Activated CD8-positive, alpha-beta memory T cell treated with anti-CD3 and anti-CD28 coated beads for 36 hours (primary cell): ENCODE data around the gene SAPCD2. TPM values are rescaled to one million over a fixed set of nuclear protein-coding genes. Genes with fewer than 3 reads are reported as not detected.

ENCODE experiments used
- CTCF ChIA-PET: fragments of 350-600 bp; sonication (Branson Sonifier 250); formaldehyde crosslinking; loops from one replicate; lab custom pipeline; 2021; ENCODE audit warnings: antibody characterized with exemption; lab: Charles Lee
- POLR2A ChIA-PET: fragments of 350-600 bp; sonication (Branson Sonifier 250); formaldehyde crosslinking; loops from one replicate; lab custom pipeline; 2021; ENCODE audit warnings: antibody characterized with exemption; lab: Charles Lee
- total RNA-seq, 2 experiments: library from RNA; stranded (reverse); gene quantifications; one replicate each; pipeline ENCODE4 v1.2.3, GENCODE V29; 2021

The SAPCD2 gene
- total RNA-seq, 2 experiments from 2014 or later: 16.4 to 16.5 TPM

- POLR2A ChIA-PET: interaction anchor here (0.6 to 1.3 kb wide), 6 partner anchors 11 to 249 kb away, joined by 3 to 8 read pairs (median 4); partner anchors contain the start of gene MAN1B1
- CTCF ChIA-PET: interaction anchor here (0.6 to 4.8 kb wide), 27 partner anchors 9 to 257 kb away, joined by 3 to 120 read pairs (median 4); partner anchors contain the start of genes ABCA2, FUT7, MAN1B1 and PAXX
Observed at GRCh38 chr9:137046088-137046787, 24.1 kb downstream of the SAPCD2 start, which contains the start of gene NPDC1. TSS of gene NPDC1 (minus strand) at chr9:137046177. CDS start at chr9:137045989, 188 bp downstream.

DNA sequence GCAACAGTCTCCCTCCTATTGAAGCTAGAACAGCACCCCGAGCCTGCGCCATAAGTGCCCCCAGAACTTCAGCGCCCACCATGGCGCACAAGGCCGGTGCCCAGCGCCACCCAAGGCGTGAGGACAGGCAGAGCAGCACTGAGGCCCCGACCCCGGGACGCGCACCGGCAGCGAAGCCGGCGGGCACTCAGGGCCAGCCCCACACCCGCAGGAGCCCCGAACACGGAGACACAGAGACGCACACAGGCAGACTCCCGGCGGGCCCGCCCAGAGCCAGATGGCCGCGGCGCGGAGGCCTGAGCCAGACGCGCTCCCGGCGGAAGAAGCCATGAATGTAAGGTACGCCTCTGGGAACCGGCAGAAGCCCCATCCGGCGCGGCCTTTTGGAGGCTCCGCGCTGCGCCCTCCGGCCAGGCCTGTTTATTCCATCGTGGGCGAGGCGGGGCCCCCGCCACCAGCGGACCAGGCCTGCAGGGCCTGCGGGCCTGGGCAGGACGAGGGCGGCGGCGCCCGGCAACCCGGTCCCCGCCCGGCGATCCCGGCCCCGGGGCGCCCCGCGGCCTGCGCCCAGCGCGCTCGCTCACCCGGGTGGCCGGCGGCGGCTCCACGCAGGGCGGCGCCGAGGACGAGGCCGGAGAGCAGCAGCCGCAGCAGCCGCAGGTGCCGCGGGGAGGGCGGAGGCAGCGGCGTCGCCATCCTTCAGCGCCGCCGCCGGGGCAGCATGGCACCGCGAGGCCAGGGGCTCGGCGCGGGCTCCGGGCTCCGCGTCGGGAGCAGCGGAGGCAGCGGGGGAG is 24.9 kb downstream of the SAPCD2 start:
- ChIA-PET CTCF (interaction anchor here (0.8 to 4.8 kb wide), 15 partner anchors 9 to 256 kb away, joined by 3 to 120 read pairs (median 4); partner anchors contain the start of genes ABCA2, FUT7 and SAPCD2), POLR2A (interaction anchor here (0.6 to 1.2 kb wide), 2 partner anchors 11 to 246 kb away, joined by 3 to 6 read pairs; no protein-coding TSS in a partner anchor)

DNA sequence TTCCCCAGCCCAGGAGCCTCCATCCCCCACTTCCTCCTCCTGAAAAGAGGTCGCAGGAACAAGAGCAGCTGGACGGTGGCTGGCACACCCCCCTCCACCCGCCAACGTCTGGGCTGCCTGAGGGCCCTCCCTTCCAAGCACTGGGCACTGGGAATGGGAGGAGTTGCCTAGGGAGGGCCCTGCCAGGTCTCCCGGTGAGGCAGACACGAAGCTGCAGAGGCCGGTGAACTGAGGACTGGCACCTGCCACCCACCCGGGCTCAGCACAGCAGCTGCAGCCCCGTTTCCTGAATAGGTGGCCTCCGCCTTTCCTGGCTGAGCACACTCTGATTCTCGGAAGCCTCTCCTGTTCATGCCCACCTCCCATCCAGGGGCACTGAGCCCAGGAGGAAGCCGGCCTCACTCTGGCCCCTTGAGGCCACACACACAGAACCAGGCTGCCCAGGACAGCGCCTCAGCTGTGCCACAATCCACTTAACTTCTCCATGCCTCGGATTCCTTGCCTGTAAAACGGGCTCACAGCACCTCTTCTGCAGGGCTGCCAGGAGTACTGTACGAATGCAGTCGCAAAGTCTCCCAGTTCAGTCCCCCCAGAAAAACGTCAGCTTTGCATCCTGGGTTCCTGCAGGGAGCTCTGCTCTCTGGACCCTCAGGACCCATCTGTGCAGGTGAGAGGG is 25.7 kb downstream of the SAPCD2 start:
- ChIA-PET POLR2A (interaction anchor here (0.7 to 1.2 kb wide), 2 partner anchors 10 to 23 kb away, joined by 6 to 10 read pairs; no protein-coding TSS in a partner anchor), CTCF (interaction anchor here (0.8 to 2.4 kb wide), 11 partner anchors 10 to 192 kb away, joined by 3 to 17 read pairs (median 4); partner anchors contain the start of genes FUT7 and RNF224)

DNA sequence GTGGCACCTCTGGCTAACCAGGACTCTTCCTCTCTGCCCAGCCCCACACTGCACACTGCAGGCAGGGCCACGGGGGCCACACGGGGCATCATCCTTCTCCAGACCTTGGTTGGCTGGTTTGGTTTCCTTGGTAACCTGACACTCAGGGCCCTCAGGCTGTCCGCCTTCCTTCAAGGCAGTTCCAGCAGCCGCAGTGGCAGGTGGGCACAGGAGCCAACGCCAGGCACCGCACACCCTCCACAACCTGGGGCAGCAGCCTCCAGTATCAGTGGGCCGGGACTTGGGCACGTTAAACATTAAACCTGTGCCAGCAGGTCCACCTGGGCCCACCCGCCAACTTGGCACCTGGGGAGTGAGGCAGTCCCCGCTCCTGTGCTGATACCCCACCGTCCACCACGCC is 26.3 kb downstream of the SAPCD2 start:
- POLR2A ChIA-PET: interaction anchor here (1.2 kb wide), 1 partner anchor 9 kb away, joined by 6 read pairs; no protein-coding TSS in a partner anchor
- CTCF ChIA-PET: interaction anchor here (1.0 to 2.4 kb wide), 8 partner anchors 9 to 183 kb away, joined by 3 to 17 read pairs (median 5); partner anchors contain the start of gene RNF224

DNA sequence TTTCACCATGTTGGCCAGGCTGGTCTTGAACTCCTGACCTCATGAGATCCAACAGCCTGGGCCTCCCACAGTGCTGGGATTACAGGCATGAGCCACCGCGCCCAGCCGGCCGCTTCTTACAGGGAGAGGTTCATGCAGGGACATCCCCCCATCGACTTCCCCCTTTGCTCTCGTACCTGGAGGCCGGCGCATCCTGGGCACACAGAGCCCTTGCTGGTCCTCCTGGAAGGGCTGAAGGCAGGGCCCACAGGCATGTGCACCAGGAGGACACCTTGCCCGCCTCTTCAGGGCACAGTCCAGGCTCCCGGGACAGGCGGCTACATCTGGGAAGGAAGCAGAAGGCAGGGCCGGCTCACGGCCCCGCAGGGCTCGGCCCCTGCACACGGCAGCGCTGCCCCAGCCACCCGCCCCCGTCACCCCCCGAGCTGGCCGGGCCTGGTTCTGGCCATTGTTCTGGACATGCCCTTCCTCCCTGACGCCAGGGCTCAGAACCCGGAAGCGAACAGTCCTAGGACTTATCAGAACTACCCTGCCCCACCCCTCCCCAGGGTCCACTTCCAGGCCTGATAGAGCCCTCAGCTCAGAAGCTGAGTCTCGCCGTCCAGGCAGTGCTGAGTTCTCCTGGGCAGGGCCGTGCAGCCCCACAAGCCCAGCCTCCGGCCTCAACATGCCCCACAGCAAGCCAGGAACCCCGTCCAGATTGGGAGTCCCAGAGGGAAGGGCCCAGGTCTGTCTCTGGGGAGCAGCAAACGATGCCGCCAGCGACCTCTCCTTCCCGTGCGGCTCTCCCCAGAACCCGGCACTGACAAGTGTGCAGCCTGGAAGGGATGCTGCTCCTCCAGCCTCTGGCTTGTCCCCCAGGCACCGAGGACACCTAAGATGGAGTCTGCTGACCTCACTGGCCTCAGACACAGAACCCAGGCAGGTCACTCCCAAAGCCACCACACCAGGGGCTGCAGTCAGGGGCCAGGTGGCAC is 27.3 kb downstream of the SAPCD2 start:
- ChIA-PET CTCF (interaction anchor here (0.7 to 2.4 kb wide), 5 partner anchors 8 to 21 kb away, joined by 3 to 17 read pairs (median 8); no protein-coding TSS in a partner anchor), POLR2A (interaction anchor here (0.7 kb wide), 1 partner anchor 50 kb away, joined by 9 read pairs; no protein-coding TSS in a partner anchor)

GRCh38 chr9:137041124-137041523 is 29.2 kb downstream of the SAPCD2 start:
- POLR2A ChIA-PET: no interaction called here
- CTCF ChIA-PET: no interaction called here

DNA sequence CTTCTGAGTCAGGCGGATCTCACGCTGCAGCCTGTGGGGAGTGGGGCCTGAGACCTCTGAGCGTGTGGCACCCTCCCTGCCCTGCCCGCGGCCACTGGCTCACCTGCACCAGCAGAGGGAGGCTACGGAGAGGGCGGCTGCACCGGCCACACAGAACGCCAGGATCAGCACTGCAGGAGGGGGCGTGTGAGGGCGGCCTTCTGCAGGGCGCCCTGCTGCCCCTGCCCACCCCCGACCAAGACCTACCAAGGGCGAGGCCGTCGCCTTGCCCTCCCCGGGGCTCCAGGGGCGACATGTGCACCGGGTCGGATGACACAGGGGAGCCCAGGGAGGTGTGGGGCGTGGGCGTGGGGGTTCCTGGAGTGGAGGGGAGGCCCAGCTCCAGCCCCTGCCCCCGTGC is 29.8 kb downstream of the SAPCD2 start:
- CTCF ChIA-PET: interaction anchor here (1.0 to 7.5 kb wide), 2 partner anchors 7 to 34 kb away, joined by 3 to 43 read pairs; partner anchors contain the start of gene NPDC1

GRCh38 chr9:137039611-137040366 is 30.6 kb downstream of the SAPCD2 start:
- ChIA-PET POLR2A (interaction anchor here (0.8 kb wide), 1 partner anchor 9 kb away, joined by 3 read pairs; no protein-coding TSS in a partner anchor), CTCF (interaction anchor here (1.0 to 7.5 kb wide), 4 partner anchors 8 to 35 kb away, joined by 3 to 43 read pairs (median 7); partner anchors contain the start of gene NPDC1)

More for the DNA sequence above, 29.8 kb downstream of the SAPCD2 start:
- POLR2A ChIA-PET: no interaction called here

DNA sequence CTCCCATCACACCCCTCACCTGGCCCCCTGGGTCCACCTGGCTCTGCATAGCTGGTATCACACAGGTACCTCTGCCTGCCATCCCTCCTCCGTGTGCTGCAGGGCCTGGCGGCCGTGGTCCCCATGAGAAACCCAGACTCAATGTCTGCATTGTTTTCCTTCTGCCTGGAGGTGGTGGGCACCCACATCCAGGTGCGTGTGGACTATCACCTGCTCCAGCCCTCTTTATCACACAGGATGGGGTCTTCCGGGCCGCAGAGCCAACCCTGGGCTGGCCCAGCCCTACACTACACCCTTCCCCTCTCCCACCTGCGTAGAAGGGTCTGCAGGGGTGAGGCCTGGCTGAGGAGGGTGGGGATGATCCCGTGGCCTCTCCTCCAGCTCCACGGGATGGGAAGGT is 31.4 kb downstream of the SAPCD2 start:
- POLR2A ChIA-PET: no interaction called here
- CTCF ChIA-PET: interaction anchor here (1.0 to 7.5 kb wide), 4 partner anchors 9 to 28 kb away, joined by 3 to 43 read pairs (median 7); partner anchors contain the start of gene NPDC1

DNA sequence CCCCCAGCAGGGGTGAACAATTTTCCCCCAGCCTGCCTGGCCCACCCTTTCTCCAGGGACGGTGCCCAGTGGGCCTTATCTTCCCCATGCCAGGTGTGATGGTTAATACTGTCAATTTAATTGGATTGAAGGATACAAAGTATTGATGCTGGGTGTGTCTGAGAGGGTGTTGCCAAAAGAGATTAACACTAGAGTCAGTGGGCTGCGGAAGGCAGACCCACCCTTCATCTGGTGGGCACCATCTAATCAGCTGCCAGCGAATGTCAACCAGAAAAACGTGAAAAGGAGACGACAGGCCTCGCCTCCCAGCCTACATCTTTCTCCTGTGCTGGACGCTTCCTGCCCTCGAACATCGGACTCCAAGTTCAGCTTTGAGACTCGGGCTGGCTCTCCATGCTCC is 32.9 kb downstream of the SAPCD2 start:
- ChIA-PET CTCF (interaction anchor here (1.3 to 7.5 kb wide), 3 partner anchors 9 to 92 kb away, joined by 4 to 46 read pairs (median 43); partner anchors contain the start of genes ABCA2, C8G, FBXW5 and NPDC1), POLR2A (interaction anchor here (0.7 kb wide), 1 partner anchor 279 kb away, joined by 3 read pairs; no protein-coding TSS in a partner anchor)

GRCh38 chr9:137037035-137037434 is 33.3 kb downstream of the SAPCD2 start:
- CTCF ChIA-PET: interaction anchor here (1.3 to 7.5 kb wide), 3 partner anchors 8 to 91 kb away, joined by 4 to 46 read pairs (median 43); partner anchors contain the start of genes ABCA2, C8G, FBXW5 and NPDC1
- POLR2A ChIA-PET: no interaction called here

GRCh38 chr9:137035937-137036336 is 34.4 kb downstream of the SAPCD2 start:
- POLR2A ChIA-PET: no interaction called here
- CTCF ChIA-PET: interaction anchor here (0.6 to 7.5 kb wide), 28 partner anchors 8 to 249 kb away, joined by 3 to 46 read pairs (median 10); partner anchors contain the start of genes AJM1, C8G, CLIC3 and ENTPD2

DNA sequence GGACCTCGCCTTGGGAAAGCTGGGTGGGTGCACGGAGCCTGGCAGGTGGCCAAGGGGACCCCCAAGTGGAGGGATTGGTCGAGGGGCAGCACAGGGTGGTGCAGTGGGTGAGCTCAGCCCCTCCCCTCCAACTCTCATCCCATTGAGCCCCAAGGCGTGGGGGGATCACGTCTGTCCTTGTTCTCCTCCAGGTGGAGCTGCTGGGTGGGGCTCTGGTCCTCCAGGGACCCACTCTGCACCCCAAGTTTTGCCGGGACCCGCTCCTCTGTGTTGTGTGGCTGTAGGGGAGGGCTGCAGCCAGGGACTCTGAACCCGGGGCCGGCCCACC is 34.9 kb downstream of the SAPCD2 start:
- CTCF ChIA-PET: interaction anchor here (0.6 to 7.5 kb wide), 45 partner anchors 9 to 440 kb away, joined by 3 to 46 read pairs (median 4); partner anchors contain the start of genes AJM1, C8G, CLIC3 and ENTPD2
- POLR2A ChIA-PET: interaction anchor here (0.7 to 1.5 kb wide), 9 partner anchors 9 to 227 kb away, joined by 3 to 8 read pairs (median 5); partner anchors contain the start of genes AJM1, NPDC1 and SAPCD2

- POLR2A ChIA-PET: interaction anchor here (0.5 to 1.5 kb wide), 12 partner anchors 10 to 542 kb away, joined by 3 to 8 read pairs (median 4); partner anchors contain the start of genes AJM1, NPDC1 and SAPCD2
- CTCF ChIA-PET: interaction anchor here (0.5 to 7.5 kb wide), 53 partner anchors 9 to 440 kb away, joined by 3 to 46 read pairs (median 4); partner anchors contain the start of genes AJM1, ANAPC2, C8G and CLIC3
Observed at GRCh38 chr9:137034709-137035506, 35.4 kb downstream of the SAPCD2 start.
